Hematopoietic multipotent progenitor cell (in vitro differentiated cells): ENCODE measurements around the gene ITGA7. TPM values are rescaled to one million over a fixed set of nuclear protein-coding genes. Genes with fewer than 3 reads are reported as not detected.

Experiments
- DNase-seq, 3 donors: peaks; one replicate each; pipeline ENCODE4 v3.0.0-alpha.2; 2011 to 2015; ENCODE audit warnings: low read depth in 2 of 3, low spot score in 2 of 3
- total RNA-seq: library from RNA; depleted of rRNA; stranded (reverse); fragments of >200 nt; gene quantifications from one replicate; pipeline ENCODE4 v1.2.3, GENCODE V29; 2012

Gene ITGA7
- total RNA-seq, 1 donor: 1.1 TPM

- DNase-seq: no peak
Measured at GRCh38 chr12:55718624-55719275, 11.0 kb upstream of the ITGA7 start.

- no peak for DNase-seq
Measured at GRCh38 chr12:55718015-55718414, 10.3 kb upstream of the ITGA7 start.

GRCh38 chr12:55717011-55718007 lies 9.6 kb upstream of the ITGA7 start:
- no peak for DNase-seq

GRCh38 chr12:55716582-55716957 lies 8.9 kb upstream of the ITGA7 start:
- no peak for DNase-seq

GRCh38 chr12:55715833-55716581 lies 8.3 kb upstream of the ITGA7 start, which contains the start of gene BLOC1S1:
Gene BLOC1S1, plus strand, starts transcription at chr12:55716046. Its CDS starts 6 bp downstream, at chr12:55716052.
- DNase-seq: peak; percentile 91 to 94 (median 93)

GRCh38 chr12:55715169-55715764 lies 7.6 kb upstream of the ITGA7 start:
- DNase-seq: no peak

- no peak for DNase-seq
Measured at GRCh38 chr12:55713721-55714120, 6.0 kb upstream of the ITGA7 start.

- DNase-seq: no peak
Measured at GRCh38 chr12:55712700-55713415, 5.2 kb upstream of the ITGA7 start.

GRCh38 chr12:55711786-55712553 lies 4.3 kb upstream of the ITGA7 start:
- DNase-seq: no peak

- DNase-seq: no peak
Measured at GRCh38 chr12:55708695-55709233, 1.1 kb upstream of the ITGA7 start.

- DNase-seq: peak in 1 of 3 donors; percentile 30
Measured at GRCh38 chr12:55707219-55707671, 459 bp downstream of the ITGA7 start.

GRCh38 chr12:55706568-55707218 lies 1.0 kb downstream of the ITGA7 start:
- no peak for DNase-seq

- DNase-seq: peak in 1 of 3 donors; percentile 40
Measured at GRCh38 chr12:55705782-55706402, 1.8 kb downstream of the ITGA7 start.

- DNase-seq: no peak
Measured at GRCh38 chr12:55704824-55705718, 2.6 kb downstream of the ITGA7 start.

GRCh38 chr12:55703901-55704761 lies 3.6 kb downstream of the ITGA7 start:
- DNase-seq: no peak

- no peak for DNase-seq
Measured at GRCh38 chr12:55703288-55703687, 4.4 kb downstream of the ITGA7 start.
